Mesenchymal stem cell (in vitro differentiated cells and primary cell): ENCODE measurements around the gene TCF19.
"Not testable (repeated sequence)": the region's sequence is repeated elsewhere in the genome, so short reads cannot be mapped to it uniquely, and the experiment has no call there.

ENCODE experiments used
- DNase-seq: peaks from one replicate; pipeline ENCODE4 v3.0.0-alpha.2; 2013
- H2AFZ ChIP-seq: one replicate; pipeline ENCODE4 v1.6.1; 2013; ENCODE audit warnings: low read depth, mild to moderate bottlenecking, control low read depth, inconsistent platforms, low read length, moderate library complexity
- H2AK5ac ChIP-seq: 2 replicates; pipeline ENCODE4 v1.6.1; 2013; ENCODE audit warnings: low read length, moderate library complexity, mild to moderate bottlenecking, inconsistent platforms; ENCODE audit not compliant: severe bottlenecking
- H2BK120ac ChIP-seq: one replicate; pipeline ENCODE4 v1.6.1; 2013; ENCODE audit warnings: low read depth, mild to moderate bottlenecking, inconsistent platforms, low read length, moderate library complexity
- H2BK12ac ChIP-seq, 2 experiments: one replicate each; pipeline ENCODE4 v1.6.1; 2013; ENCODE audit warnings: inconsistent platforms in 2 of 2, low read length in 2 of 2, mild to moderate bottlenecking in 2 of 2, moderate library complexity in 2 of 2, control low read depth in 1 of 2
- H2BK15ac ChIP-seq: one replicate; pipeline ENCODE4 v1.6.1; 2013; ENCODE audit warnings: mild to moderate bottlenecking, low read depth, inconsistent platforms; ENCODE audit not compliant: poor library complexity, severe bottlenecking
- H2BK5ac ChIP-seq: 2 replicates; pipeline ENCODE4 v1.6.1; 2013; ENCODE audit warnings: low read depth, mild to moderate bottlenecking, low read length, control low read depth, inconsistent platforms; ENCODE audit not compliant: poor library complexity, severe bottlenecking
- H3K14ac ChIP-seq, 2 experiments: one replicate each; pipeline ENCODE4 v1.6.1; 2013; ENCODE audit warnings: inconsistent platforms in 2 of 2, low read length in 2 of 2, control low read depth in 1 of 2, mild to moderate bottlenecking in 1 of 2, moderate library complexity in 1 of 2
- H3K18ac ChIP-seq, 2 experiments: one replicate each; pipeline ENCODE4 v1.6.1; 2013; ENCODE audit warnings: inconsistent platforms in 2 of 2, low read length in 2 of 2, control low read depth in 1 of 2, low read depth in 1 of 2, mild to moderate bottlenecking in 1 of 2
- H3K23ac ChIP-seq, 2 experiments: one replicate each; pipeline ENCODE4 v1.6.1; 2013; ENCODE audit warnings: inconsistent platforms in 2 of 2, low read length in 2 of 2, mild to moderate bottlenecking in 2 of 2, moderate library complexity in 2 of 2, control low read depth in 1 of 2
- H3K27ac ChIP-seq: 2 replicates; pipeline ENCODE4 v1.5.1; 2013; ENCODE audit warnings: mild to moderate bottlenecking, moderate library complexity, low read length, control low read depth, inconsistent platforms; ENCODE audit not compliant: poor library complexity, severe bottlenecking
- H3K27me3 ChIP-seq, 2 experiments: 2 replicates each; pipeline versions ENCODE4 v1.6.1 to v1.7.0; 2013; ENCODE audit warnings: low read length in 2 of 2, mild to moderate bottlenecking in 2 of 2, moderate library complexity in 2 of 2, control low read depth in 1 of 2, inconsistent platforms in 1 of 2; ENCODE audit not compliant: control insufficient read depth in 1 of 2, insufficient read depth in 1 of 2
- H3K36me3 ChIP-seq, 2 experiments: 2 replicates each; pipeline versions ENCODE4 v1.6.1 to v1.7.0; 2013; ENCODE audit warnings: low read length in 2 of 2, control low read depth in 1 of 2, inconsistent platforms in 1 of 2, low read depth in 1 of 2, mild to moderate bottlenecking in 1 of 2; ENCODE audit not compliant: insufficient read depth in 2 of 2, control insufficient read depth in 1 of 2
- H3K4ac ChIP-seq, 2 experiments: one replicate each; pipeline ENCODE4 v1.6.1; 2013; ENCODE audit warnings: inconsistent platforms in 2 of 2, low read length in 2 of 2, mild to moderate bottlenecking in 2 of 2, moderate library complexity in 2 of 2, control low read depth in 1 of 2, low read depth in 1 of 2
- H3K4me1 ChIP-seq: 2 replicates; pipeline ENCODE4 v1.6.1; 2013; ENCODE audit warnings: low read depth, low read length, control low read depth; ENCODE audit not compliant: control insufficient read depth, insufficient read depth
- H3K4me2 ChIP-seq: 2 replicates; pipeline ENCODE4 v1.6.1; 2013; ENCODE audit warnings: low read length, mild to moderate bottlenecking, inconsistent platforms; ENCODE audit not compliant: poor library complexity, severe bottlenecking
- H3K4me3 ChIP-seq, 2 experiments: 2 replicates each; pipeline versions ENCODE4 v1.5.1 to v1.7.0; 2013; ENCODE audit warnings: low read length in 2 of 2, mild to moderate bottlenecking in 2 of 2, control low read depth in 1 of 2, low read depth in 1 of 2; ENCODE audit not compliant: insufficient read depth in 1 of 2
- H3K79me1 ChIP-seq: replicated peaks from 2 replicates; pipeline ENCODE4 v1.6.1; 2013; ENCODE audit warnings: mild to moderate bottlenecking, control low read depth, low read length, inconsistent platforms; ENCODE audit not compliant: poor library complexity, severe bottlenecking
- H3K9ac ChIP-seq: 2 replicates; pipeline ENCODE4 v1.7.0; 2013; ENCODE audit warnings: mild to moderate bottlenecking, low read length, moderate library complexity
- H3K9me3 ChIP-seq: 2 replicates; pipeline ENCODE4 v1.7.0; 2013; ENCODE audit warnings: mild to moderate bottlenecking, low read length; ENCODE audit not compliant: control insufficient read depth
- H4K8ac ChIP-seq: one replicate; pipeline ENCODE4 v1.6.1; 2013; ENCODE audit warnings: inconsistent platforms, mild to moderate bottlenecking, low read length, moderate library complexity
- H4K91ac ChIP-seq: one replicate; pipeline ENCODE4 v1.6.1; 2013; ENCODE audit warnings: mild to moderate bottlenecking, low read length, inconsistent platforms
- whole genome bisulfite sequencing: methylation state at CpG from one replicate; pipeline ENCODE4 v1.1.7; 2013; ENCODE audit warnings: mixed read lengths; 5-methylcytosine and 5-hydroxymethylcytosine counted together

Gene TCF19

GRCh38 chr6:31179896-31180295 is 21.5 kb downstream of the TCF19 start:
- 97% methylated on average over 8 of the region's 8 CpGs for WGBS
- Histone ChIP-seq H2BK5ac (no peak overlapping the region), H3K4me3 (peak overlapping the region in 1 of 2 experiments; percentile 79), H3K18ac (no peak overlapping the region), H3K9ac (peak overlapping the region; percentile 77), H2BK15ac (no peak overlapping the region), H3K27ac (no peak overlapping the region), H3K4me1 (peaks cover 8% of the 10 kb centered on the region), H3K23ac (no peak overlapping the region), H3K4ac (no peak overlapping the region), H2AFZ (no peak overlapping the region), H3K4me2 (no peak overlapping the region), H3K14ac (no peak overlapping the region), H2BK120ac (no peak overlapping the region), H4K8ac (no peak overlapping the region), H3K36me3 (peaks cover 0 to 34% of the 10 kb centered on the region in 2 experiments), H3K27me3 (no peaks in the 10 kb centered on the region), H2AK5ac (no peak overlapping the region), H3K79me1 (peaks cover 23% of the 10 kb centered on the region), H3K9me3 (no peaks in the 10 kb centered on the region), H2BK12ac (no peak overlapping the region), H4K91ac (no peak overlapping the region)
- DNase-seq = no peak

DNA sequence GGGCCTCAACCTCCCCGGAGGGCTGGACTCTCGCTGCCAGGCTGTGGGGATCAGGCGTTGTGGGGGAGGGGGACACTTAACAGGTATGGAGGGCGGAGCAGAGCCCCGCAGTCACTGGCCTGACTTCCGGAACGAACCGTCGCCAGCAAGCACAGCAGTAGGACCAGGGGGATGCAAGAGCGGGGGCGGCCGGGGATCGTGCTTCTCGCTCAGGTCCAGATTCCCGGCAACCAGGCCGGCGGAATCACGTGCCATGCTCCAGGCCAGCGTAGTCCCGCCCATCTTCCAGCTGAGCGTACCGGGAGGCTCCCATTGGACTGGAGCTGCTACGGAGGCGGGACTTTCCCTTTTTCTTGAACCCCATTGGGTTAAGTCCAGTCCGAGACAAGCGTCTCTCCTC is 22.1 kb downstream of the TCF19 start:
- Histone ChIP-seq H2AK5ac (no peak overlapping the region), H2BK15ac (no peak overlapping the region), H2BK120ac (no peak overlapping the region), H3K27ac (no peak overlapping the region), H3K27me3 (no peaks in the 10 kb centered on the region), H2BK12ac (no peak overlapping the region), H4K91ac (peak overlapping the region; percentile 39), H3K9me3 (no peaks in the 10 kb centered on the region), H3K14ac (no peak overlapping the region), H3K9ac (peak overlapping the region; percentile 77), H3K79me1 (peaks cover 18% of the 10 kb centered on the region), H2BK5ac (no peak overlapping the region), H3K23ac (no peak overlapping the region), H3K36me3 (peaks cover 0 to 28% of the 10 kb centered on the region in 2 experiments), H3K4me3 (peak overlapping the region in 1 of 2 experiments; percentile 79), H3K18ac (no peak overlapping the region), H3K4me2 (no peak overlapping the region), H2AFZ (no peak overlapping the region), H3K4ac (no peak overlapping the region), H4K8ac (peak overlapping the region; percentile 41), H3K4me1 (peaks cover 8% of the 10 kb centered on the region)
- 92% methylated on average over 26 of the region's 26 CpGs for WGBS
- no peak for DNase-seq

DNA sequence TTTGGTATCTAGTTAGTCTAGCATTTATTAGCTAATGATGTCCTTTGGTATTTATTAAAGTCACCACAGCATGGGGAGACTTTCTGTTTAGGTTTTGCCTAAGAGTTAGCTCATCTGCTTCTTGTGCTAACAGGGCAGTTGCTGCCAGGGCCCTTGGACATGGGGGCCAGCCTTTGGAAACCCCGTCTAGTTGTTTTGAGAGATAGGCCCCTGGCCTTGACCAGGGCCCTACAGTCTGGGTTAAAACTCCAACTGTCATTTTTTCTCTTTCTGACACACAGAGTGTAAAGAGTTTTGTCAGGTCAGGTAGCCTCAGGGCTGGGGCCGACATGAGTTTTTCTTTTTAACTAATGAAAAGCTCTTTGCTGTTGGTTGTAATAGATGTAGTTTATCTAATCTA is 24.9 kb downstream of the TCF19 start:
- Histone ChIP-seq H3K36me3 (peaks cover 0 to 18% of the 10 kb centered on the region in 2 experiments), H3K79me1 (peaks cover 16% of the 10 kb centered on the region)
- H3K4ac ChIP-seq, H2AFZ ChIP-seq, H4K91ac ChIP-seq, H3K4me3 ChIP-seq, H3K27ac ChIP-seq, H2AK5ac ChIP-seq, H3K9me3 ChIP-seq, H3K14ac ChIP-seq, H3K4me2 ChIP-seq, H3K27me3 ChIP-seq, H2BK12ac ChIP-seq, H2BK120ac ChIP-seq, H4K8ac ChIP-seq, H2BK15ac ChIP-seq, H3K23ac ChIP-seq, DNase-seq, H3K4me1 ChIP-seq, H3K18ac ChIP-seq, H3K9ac ChIP-seq, H2BK5ac ChIP-seq: not testable (repeated sequence)
- 71% methylated on average over 1 of the region's 2 CpGs for WGBS

DNA sequence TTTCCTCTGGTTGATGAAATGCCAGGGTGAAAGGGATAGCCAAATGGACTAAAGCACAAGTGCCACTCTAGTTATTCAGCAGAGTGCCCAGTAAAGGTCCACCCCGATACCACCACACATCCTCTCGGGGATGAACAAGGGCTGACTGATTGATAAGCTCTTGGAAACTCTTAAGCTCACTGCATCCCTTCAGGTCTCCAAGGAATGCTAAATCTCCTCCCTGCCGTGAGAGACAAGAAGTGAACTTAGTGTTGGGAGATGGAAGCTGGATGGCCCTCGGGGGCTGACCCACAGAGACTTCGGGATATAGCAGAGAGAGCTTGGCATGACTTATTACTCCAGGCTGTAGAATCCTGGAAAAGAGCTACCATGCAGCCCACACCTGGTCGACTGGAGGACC is 25.5 kb downstream of the TCF19 start:
- H3K4me3 ChIP-seq, H3K14ac ChIP-seq, H2BK15ac ChIP-seq, H3K27me3 ChIP-seq, H2BK12ac ChIP-seq, H3K9me3 ChIP-seq, H3K4me1 ChIP-seq, H2BK5ac ChIP-seq, H2AK5ac ChIP-seq, H4K91ac ChIP-seq, H4K8ac ChIP-seq, DNase-seq, H2AFZ ChIP-seq, H3K9ac ChIP-seq, H2BK120ac ChIP-seq, H3K4ac ChIP-seq, H3K27ac ChIP-seq, H3K18ac ChIP-seq, H3K23ac ChIP-seq: not testable (repeated sequence)
- peaks cover 0 to 17% of the 10 kb centered on the region in 2 experiments for H3K36me3 ChIP-seq
- peak overlapping the region; percentile 45 for H3K4me2 ChIP-seq
- peaks cover 16% of the 10 kb centered on the region for H3K79me1 ChIP-seq
- 67% methylated on average over 5 of the region's 6 CpGs for WGBS
